CD4-positive, alpha-beta T cell treated with Interferon alpha-2 for 1 hour (primary cell): ENCODE measurements around the gene ZDHHC18.
"Not testable (repeated sequence)": the region's sequence is repeated elsewhere in the genome, so short reads cannot be mapped to it uniquely, and the experiment has no call there.

ENCODE experiments used
- DNase-seq, 2 donors: peaks; one replicate each; pipeline ENCODE4 v3.0.0-alpha.2; 2020 to 2022

The ZDHHC18 gene

GRCh38 chr1:26862781-26863684 is 36.5 kb downstream of the ZDHHC18 start, which contains the start of gene SFN:
Gene SFN (plus strand): TSS chr1:26863149. CDS start chr1:26863213, 64 bp downstream.
- peak in 1 of 2 donors; percentile 53 for DNase-seq

DNA sequence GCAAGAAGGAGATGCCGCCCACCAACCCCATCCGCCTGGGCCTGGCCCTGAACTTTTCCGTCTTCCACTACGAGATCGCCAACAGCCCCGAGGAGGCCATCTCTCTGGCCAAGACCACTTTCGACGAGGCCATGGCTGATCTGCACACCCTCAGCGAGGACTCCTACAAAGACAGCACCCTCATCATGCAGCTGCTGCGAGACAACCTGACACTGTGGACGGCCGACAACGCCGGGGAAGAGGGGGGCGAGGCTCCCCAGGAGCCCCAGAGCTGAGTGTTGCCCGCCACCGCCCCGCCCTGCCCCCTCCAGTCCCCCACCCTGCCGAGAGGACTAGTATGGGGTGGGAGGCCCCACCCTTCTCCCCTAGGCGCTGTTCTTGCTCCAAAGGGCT is 37.2 kb downstream of the ZDHHC18 start:
- DNase-seq: no peak

- DNase-seq: peak; percentile 93 to 97
Observed at GRCh38 chr1:26864610-26865480, 38.4 kb downstream of the ZDHHC18 start.

GRCh38 chr1:26873097-26873496 is 46.6 kb downstream of the ZDHHC18 start:
- DNase-seq: not testable (repeated sequence)

GRCh38 chr1:26874896-26875295 is 48.4 kb downstream of the ZDHHC18 start:
- DNase-seq: no peak

DNA sequence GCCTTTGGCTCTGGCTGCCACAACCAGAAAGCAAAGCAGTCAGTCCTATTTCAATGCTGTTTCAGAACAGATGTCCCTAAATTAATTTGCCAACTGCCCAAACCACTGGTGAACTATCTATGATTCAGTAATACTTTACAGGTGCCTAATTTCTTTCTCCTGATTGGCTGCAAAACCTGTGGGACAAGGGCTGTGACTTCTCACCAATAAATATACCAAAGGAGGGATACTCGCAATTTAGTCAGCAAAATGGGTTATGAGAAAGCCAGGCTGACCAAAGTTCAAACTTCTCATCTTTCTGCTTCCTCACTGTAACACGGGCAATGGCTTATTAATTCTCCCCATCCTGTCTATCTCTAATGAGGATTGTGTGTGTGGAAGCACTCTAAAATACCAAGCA is 50.8 kb downstream of the ZDHHC18 start:
- DNase-seq: no peak

GRCh38 chr1:26879793-26880192 is 53.3 kb downstream of the ZDHHC18 start:
- DNase-seq: no peak

GRCh38 chr1:26881611-26882010 is 55.1 kb downstream of the ZDHHC18 start:
- not testable (repeated sequence) for DNase-seq

GRCh38 chr1:26882696-26883463 is 56.4 kb downstream of the ZDHHC18 start:
- DNase-seq: no peak

DNA sequence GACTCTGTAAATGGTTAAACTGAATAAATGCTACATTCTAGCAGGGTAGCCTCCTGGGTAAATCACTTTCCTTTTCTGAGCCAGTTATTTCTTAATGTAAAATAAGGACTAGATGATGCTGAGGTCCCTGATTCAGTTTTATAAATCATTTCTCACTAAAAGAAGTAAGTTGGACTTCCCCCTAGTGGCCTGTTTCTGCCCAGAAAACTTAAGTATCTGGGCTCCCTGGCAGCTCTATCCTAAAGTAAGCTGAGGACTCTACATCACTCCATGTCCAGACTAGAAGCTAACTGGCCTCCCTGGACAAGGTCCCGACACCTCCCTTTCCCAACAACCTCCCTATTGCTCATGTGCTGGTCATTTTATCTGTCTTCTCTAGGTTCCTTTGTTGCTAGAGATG is 60.6 kb downstream of the ZDHHC18 start:
- DNase-seq: peak in 1 of 2 donors; percentile 49

- no peak for DNase-seq
Observed at GRCh38 chr1:26888231-26888630, 61.7 kb downstream of the ZDHHC18 start.

DNA sequence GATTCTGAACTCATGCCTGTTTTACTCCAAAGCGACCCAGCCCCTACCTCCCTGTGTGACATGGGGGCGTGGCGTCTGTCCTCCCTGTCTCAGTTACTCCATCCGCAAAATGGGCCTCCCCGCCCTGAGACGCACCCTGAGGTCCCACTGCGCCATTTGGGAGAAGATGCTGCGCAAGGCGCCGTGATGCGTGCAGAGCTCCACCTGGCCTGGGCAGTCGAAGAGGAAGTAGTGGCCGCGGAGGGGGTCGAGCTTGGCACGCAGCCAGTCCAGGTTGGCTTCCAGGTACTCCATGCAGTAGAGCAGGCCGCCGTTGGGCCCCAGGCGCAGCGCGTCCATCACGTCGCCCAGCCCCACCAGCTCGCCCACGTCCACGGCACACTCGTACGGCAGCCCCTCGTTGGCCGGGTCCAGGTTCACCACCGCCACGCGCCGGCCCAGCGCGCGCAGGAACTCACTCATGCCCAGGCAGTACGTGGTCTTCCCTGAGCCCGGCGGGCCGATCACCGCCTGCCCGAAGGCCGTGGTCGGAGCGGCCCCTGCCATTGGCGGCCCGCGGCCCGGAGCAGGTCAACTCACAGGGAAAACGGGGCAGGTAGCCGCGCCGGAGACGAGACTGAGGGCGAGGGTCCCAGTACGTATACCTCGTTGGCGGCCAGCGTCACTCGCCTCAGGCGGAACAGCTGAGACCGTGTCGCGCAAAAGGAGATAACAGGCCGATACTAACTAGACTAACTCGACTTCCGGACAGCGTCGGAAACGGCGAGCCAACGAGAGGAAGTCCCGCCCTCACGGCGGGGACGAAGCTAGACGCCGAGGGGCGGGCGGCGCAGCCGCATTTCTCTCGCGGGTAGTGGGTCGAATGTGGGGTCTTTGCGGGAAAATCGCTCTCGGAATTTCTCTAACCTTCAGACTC is 63.3 kb downstream of the ZDHHC18 start, which contains the start of gene GPN2:
Gene GPN2, minus strand, starts transcription at position 733 of the 916 bp plus-strand sequence. Its CDS starts 187 bp downstream, at position 546.
- DNase-seq: peak; percentile 76 to 81

- no peak for DNase-seq
Observed at GRCh38 chr1:26890467-26890796, 63.9 kb downstream of the ZDHHC18 start.

DNA sequence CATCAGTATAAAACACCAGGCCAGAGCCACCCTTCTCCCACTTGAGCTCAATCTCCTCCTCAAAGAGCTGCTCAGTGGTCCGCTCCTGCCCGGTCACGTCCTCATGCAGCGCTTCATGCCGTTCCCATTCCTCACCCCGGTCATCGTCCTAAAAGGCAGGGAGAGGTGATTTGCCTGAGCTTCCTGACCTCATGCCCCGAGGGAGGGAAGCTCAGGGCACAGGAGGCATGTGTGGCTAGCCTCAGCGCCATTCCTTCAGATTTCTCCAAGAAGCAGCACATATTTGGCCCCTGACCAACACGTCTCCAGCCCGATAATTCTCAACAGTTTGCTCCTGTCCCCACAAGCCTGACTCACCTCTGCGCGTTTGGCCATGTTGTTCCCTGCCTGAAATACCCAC is 67.8 kb downstream of the ZDHHC18 start:
- no peak for DNase-seq

- no peak for DNase-seq
Observed at GRCh38 chr1:26897351-26897750, 70.9 kb downstream of the ZDHHC18 start.

- peak; percentile 88 to 92 for DNase-seq
Observed at GRCh38 chr1:26900001-26900814, 73.7 kb downstream of the ZDHHC18 start, which contains the start of gene GPATCH3. Gene GPATCH3 (minus strand): TSS chr1:26900467. CDS start chr1:26900442, 25 bp downstream.

- DNase-seq: no peak
Observed at GRCh38 chr1:26900815-26901511, 74.5 kb downstream of the ZDHHC18 start.
